Measurements from ENCODE around the gene CKLF.

Gene CKLF

GRCh38 chr16:66554021-66554420 is 1.6 kb downstream of the CKLF start:
- no peaks in the 10 kb centered on the region for H3K27me3 ChIP-seq (ENCODE audit: low read length)
- H3K9ac ChIP-seq (ENCODE audit: low read length) = peak overlapping the region; percentile 67; the same call in 1 of the 2 replicates
- no peak for TF ChIP-seq EZH2phosphoT487 (conservative IDR thresholded peaks at IDR 0.05; ENCODE audit: low read length)
- no peak for TF ChIP-seq CTCF (IDR thresholded peaks at IDR 0.05; ENCODE audit: insufficient read depth, low read length, poor library complexity, severe bottlenecking)
- peaks cover 6% of the 10 kb centered on the region; the same call in 1 of the 2 replicates for H3K36me3 ChIP-seq (ENCODE audit: low read length)
- H3K4me2 ChIP-seq (ENCODE audit: low read depth, low read length, poor library complexity, severe bottlenecking) = peak overlapping the region; percentile 75
- 0 out of 2 replicates have a peak, but pooled peaks cover 2% of the 10 kb centered on the region for H4K20me1 ChIP-seq (ENCODE audit: low read depth, low read length)
- H3F3A ChIP-seq (ENCODE audit: insufficient read depth) = peaks cover 3% of the 10 kb centered on the region; the same call in 1 of the 2 replicates
- H3K9me3 ChIP-seq (ENCODE audit: insufficient read depth, low read length) = no peaks in the 10 kb centered on the region
- peaks cover 34% of the 10 kb centered on the region for H3K79me2 ChIP-seq (ENCODE audit: insufficient read depth, low read length)
- H3K9me2 ChIP-seq (replicated peaks; ENCODE audit: insufficient read depth, low read length) = no peaks in the 10 kb centered on the region
- no peak overlapping the region for H2AFZ ChIP-seq (ENCODE audit: low read depth, low read length, severe bottlenecking)
- H3K27ac ChIP-seq (ENCODE audit: low read depth, low read length) = no peak overlapping the region
- H3K4me3 ChIP-seq (ENCODE audit: insufficient read depth, low read length, poor library complexity, severe bottlenecking) = no peak overlapping the region

- peak overlapping the region; percentile 75 for H3K4me2 ChIP-seq (ENCODE audit: low read depth, low read length, poor library complexity, severe bottlenecking)
- peaks cover 34% of the 10 kb centered on the region for H3K79me2 ChIP-seq (ENCODE audit: insufficient read depth, low read length)
These were observed 2.1 kb downstream of the CKLF start for GRCh38 chr16:66554495-66554894.

GRCh38 chr16:66560107-66560506 is 7.7 kb downstream of the CKLF start:
- 0 out of 2 replicates have a peak, but pooled peaks cover 4% of the 10 kb centered on the region for H4K20me1 ChIP-seq (ENCODE audit: low read depth, low read length)
- no peak overlapping the region for H2AFZ ChIP-seq (ENCODE audit: low read depth, low read length, severe bottlenecking)
- peaks cover 14% of the 10 kb centered on the region; the same call in 1 of the 2 replicates for H3K36me3 ChIP-seq (ENCODE audit: low read length)
- H3K9me3 ChIP-seq (ENCODE audit: insufficient read depth, low read length) = no peaks in the 10 kb centered on the region
- no peaks in the 10 kb centered on the region for H3K9me2 ChIP-seq (replicated peaks; ENCODE audit: insufficient read depth, low read length)
- H3F3A ChIP-seq (ENCODE audit: insufficient read depth) = no peaks in the 10 kb centered on the region
- H3K4me2 ChIP-seq (ENCODE audit: low read depth, low read length, poor library complexity, severe bottlenecking) = no peak overlapping the region
- peaks cover 11% of the 10 kb centered on the region for H3K79me2 ChIP-seq (ENCODE audit: insufficient read depth, low read length)
- no peaks in the 10 kb centered on the region for H3K27me3 ChIP-seq (ENCODE audit: low read length)
- no peak for TF ChIP-seq CTCF (IDR thresholded peaks at IDR 0.05; ENCODE audit: insufficient read depth, low read length, poor library complexity, severe bottlenecking)
- TF ChIP-seq EZH2phosphoT487 (conservative IDR thresholded peaks at IDR 0.05; ENCODE audit: low read length) = no peak
- no peak overlapping the region for H3K4me3 ChIP-seq (ENCODE audit: insufficient read depth, low read length, poor library complexity, severe bottlenecking)
- H3K27ac ChIP-seq (ENCODE audit: low read depth, low read length) = no peak overlapping the region
- H3K9ac ChIP-seq (ENCODE audit: low read length) = no peak overlapping the region

More at GRCh38 chr16:66554495-66554894, 2.1 kb downstream of the CKLF start:
- H3K9me2 ChIP-seq (replicated peaks; ENCODE audit: insufficient read depth, low read length) = no peaks in the 10 kb centered on the region
- 0 out of 2 replicates have a peak, but pooled peaks cover 4% of the 10 kb centered on the region for H4K20me1 ChIP-seq (ENCODE audit: low read depth, low read length)
- peaks cover 6% of the 10 kb centered on the region; the same call in 1 of the 2 replicates for H3K36me3 ChIP-seq (ENCODE audit: low read length)
- no peaks in the 10 kb centered on the region for H3K27me3 ChIP-seq (ENCODE audit: low read length)
- H3K9me3 ChIP-seq (ENCODE audit: insufficient read depth, low read length) = no peaks in the 10 kb centered on the region
- no peak for TF ChIP-seq CTCF (IDR thresholded peaks at IDR 0.05; ENCODE audit: insufficient read depth, low read length, poor library complexity, severe bottlenecking)
- no peak for TF ChIP-seq EZH2phosphoT487 (conservative IDR thresholded peaks at IDR 0.05; ENCODE audit: low read length)
- H3K9ac ChIP-seq (ENCODE audit: low read length) = 0 out of 2 replicates have a peak overlapping the region, but pooled peaks have one; percentile 67
- no peak overlapping the region for H3K27ac ChIP-seq (ENCODE audit: low read depth, low read length)
- no peak overlapping the region for H2AFZ ChIP-seq (ENCODE audit: low read depth, low read length, severe bottlenecking)
- no peak overlapping the region for H3K4me3 ChIP-seq (ENCODE audit: insufficient read depth, low read length, poor library complexity, severe bottlenecking)
- H3F3A ChIP-seq (ENCODE audit: insufficient read depth) = peaks cover 2% of the 10 kb centered on the region; the same call in 1 of the 2 replicates
